ENCODE measurements around the gene CDHR3. TPM values are rescaled to one million over a fixed set of nuclear protein-coding genes. Genes with fewer than 3 reads are reported as not detected.

CDHR3 gene
- total RNA-seq, 1 experiment from 2014 or later = 6.5 TPM

DNA sequence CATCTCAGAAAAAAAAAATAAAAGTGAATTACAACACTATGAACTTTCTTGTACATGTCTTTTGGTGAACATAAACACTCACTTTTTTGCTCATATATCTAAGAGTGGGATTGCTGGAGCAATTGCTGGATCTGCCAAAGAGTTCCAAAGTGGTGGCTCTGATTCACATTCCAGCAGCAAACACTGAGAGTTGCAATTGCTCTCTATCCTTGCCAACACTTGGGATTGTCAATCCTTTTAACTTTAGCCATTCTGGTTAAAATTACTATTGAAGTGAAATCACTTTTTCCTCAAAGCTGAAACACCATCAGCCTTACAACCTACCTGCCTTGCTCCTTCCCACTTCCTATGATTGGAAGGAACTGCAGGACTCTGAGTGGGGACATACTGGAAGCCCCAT is 70.7 kb downstream of the CDHR3 start:
- ChIA-PET CTCF (interaction anchor here (0.6 kb wide), 1 partner anchor 317 kb away, joined by 3 read pairs; no protein-coding TSS in a partner anchor), POLR2A (interaction anchor here (0.6 kb wide), 1 partner anchor 465 kb away, joined by 5 read pairs; no protein-coding TSS in a partner anchor)
- no peak overlapping the region for H3K4me3 ChIP-seq (ENCODE audit: low read depth in 2 of 2, low read length in 2 of 2)
- H3K27ac ChIP-seq (ENCODE audit: low read length) = no peak overlapping the region
- ATAC-seq (no peak), DNase-seq (ENCODE audit: low read depth, low spot score) (no peak)
- BruUV-seq (replicated peaks) = no TSS peak
- H3K27me3 ChIP-seq (ENCODE audit: control insufficient read depth, insufficient read depth, low read length) = no peaks in the 10 kb centered on the region
- TF ChIP-seq TCF7L2 (IDR thresholded peaks at IDR 0.05; ENCODE audit: low read depth, low read length) = no peak
- TF ChIP-seq, protein P1, sequence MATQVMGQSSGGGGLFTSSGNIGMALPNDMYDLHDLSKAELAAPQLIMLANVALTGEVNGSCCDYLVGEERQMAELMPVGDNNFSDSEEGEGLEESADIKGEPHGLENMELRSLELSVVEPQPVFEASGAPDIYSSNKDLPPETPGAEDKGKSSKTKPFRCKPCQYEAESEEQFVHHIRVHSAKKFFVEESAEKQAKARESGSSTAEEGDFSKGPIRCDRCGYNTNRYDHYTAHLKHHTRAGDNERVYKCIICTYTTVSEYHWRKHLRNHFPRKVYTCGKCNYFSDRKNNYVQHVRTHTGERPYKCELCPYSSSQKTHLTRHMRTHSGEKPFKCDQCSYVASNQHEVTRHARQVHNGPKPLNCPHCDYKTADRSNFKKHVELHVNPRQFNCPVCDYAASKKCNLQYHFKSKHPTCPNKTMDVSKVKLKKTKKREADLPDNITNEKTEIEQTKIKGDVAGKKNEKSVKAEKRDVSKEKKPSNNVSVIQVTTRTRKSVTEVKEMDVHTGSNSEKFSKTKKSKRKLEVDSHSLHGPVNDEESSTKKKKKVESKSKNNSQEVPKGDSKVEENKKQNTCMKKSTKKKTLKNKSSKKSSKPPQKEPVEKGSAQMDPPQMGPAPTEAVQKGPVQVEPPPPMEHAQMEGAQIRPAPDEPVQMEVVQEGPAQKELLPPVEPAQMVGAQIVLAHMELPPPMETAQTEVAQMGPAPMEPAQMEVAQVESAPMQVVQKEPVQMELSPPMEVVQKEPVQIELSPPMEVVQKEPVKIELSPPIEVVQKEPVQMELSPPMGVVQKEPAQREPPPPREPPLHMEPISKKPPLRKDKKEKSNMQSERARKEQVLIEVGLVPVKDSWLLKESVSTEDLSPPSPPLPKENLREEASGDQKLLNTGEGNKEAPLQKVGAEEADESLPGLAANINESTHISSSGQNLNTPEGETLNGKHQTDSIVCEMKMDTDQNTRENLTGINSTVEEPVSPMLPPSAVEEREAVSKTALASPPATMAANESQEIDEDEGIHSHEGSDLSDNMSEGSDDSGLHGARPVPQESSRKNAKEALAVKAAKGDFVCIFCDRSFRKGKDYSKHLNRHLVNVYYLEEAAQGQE (IDR thresholded peaks at IDR 0.05; ENCODE audit: insufficient read depth in 1 of 2, low read depth in 2 of 2, low read length in 1 of 2) = no peak
- TF ChIP-seq POLR2AphosphoS5 (IDR thresholded peaks at IDR 0.05; ENCODE audit: low read depth, low read length) = no peak
- no peak for TF ChIP-seq SIN3A (IDR thresholded peaks at IDR 0.05; ENCODE audit: borderline replicate concordance, insufficient read depth, low read depth, low read length)
- TF ChIP-seq, protein P2, sequence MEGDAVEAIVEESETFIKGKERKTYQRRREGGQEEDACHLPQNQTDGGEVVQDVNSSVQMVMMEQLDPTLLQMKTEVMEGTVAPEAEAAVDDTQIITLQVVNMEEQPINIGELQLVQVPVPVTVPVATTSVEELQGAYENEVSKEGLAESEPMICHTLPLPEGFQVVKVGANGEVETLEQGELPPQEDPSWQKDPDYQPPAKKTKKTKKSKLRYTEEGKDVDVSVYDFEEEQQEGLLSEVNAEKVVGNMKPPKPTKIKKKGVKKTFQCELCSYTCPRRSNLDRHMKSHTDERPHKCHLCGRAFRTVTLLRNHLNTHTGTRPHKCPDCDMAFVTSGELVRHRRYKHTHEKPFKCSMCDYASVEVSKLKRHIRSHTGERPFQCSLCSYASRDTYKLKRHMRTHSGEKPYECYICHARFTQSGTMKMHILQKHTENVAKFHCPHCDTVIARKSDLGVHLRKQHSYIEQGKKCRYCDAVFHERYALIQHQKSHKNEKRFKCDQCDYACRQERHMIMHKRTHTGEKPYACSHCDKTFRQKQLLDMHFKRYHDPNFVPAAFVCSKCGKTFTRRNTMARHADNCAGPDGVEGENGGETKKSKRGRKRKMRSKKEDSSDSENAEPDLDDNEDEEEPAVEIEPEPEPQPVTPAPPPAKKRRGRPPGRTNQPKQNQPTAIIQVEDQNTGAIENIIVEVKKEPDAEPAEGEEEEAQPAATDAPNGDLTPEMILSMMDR (IDR thresholded peaks at IDR 0.05) = no peak
- no peaks in the 10 kb centered on the region; the same call in 1 of the 2 replicates for H3K9me3 ChIP-seq (ENCODE audit: control insufficient read depth, insufficient read depth, low read depth, low read length)
- in situ Hi-C loops (cut with HindIII; ENCODE audit: low pct_unique_long_range_greater_than_20kb, low sequenced_read_pairs) (no loop called here), intact Hi-C loops (cut with micrococcal nuclease; ENCODE audit: unreplicated experiment) (no loop called here)
- H3K4me1 ChIP-seq (ENCODE audit: control insufficient read depth, insufficient read depth, low read length) = no peaks in the 10 kb centered on the region
- H3K36me3 ChIP-seq (ENCODE audit: control insufficient read depth, insufficient read depth, low read length) = no peaks in the 10 kb centered on the region

DNA sequence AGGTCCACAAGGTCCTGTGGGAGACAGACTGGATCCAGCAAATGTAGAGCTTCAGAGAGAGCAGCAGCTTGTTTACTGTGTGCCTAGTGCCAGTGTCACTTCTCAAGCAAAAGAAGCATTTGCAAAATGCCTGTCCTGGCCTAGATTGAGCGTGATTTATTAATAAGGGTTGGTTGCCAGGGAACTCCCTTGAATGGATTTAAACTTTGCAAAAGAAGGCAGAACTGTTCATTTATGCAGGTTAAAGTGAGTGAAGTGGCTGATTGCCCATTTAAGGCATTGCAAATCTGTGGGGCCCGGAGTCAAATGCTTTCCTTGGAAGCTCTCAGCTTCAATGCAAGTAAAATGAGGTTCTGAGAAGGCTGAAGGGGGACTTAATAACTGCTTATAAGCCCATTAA is 71.3 kb downstream of the CDHR3 start:
- no peak overlapping the region for H3K27ac ChIP-seq (ENCODE audit: low read length)
- ATAC-seq = no peak
- CTCF ChIA-PET = interaction anchor here (0.7 kb wide), 1 partner anchor 25 kb away, joined by 6 read pairs; no protein-coding TSS in a partner anchor
- no peak for DNase-seq (ENCODE audit: low read depth, low spot score)
- no peaks in the 10 kb centered on the region for H3K4me1 ChIP-seq (ENCODE audit: control insufficient read depth, insufficient read depth, low read length)
- in situ Hi-C loops (cut with HindIII; ENCODE audit: low pct_unique_long_range_greater_than_20kb, low sequenced_read_pairs) (no loop called here), intact Hi-C loops (cut with micrococcal nuclease; ENCODE audit: unreplicated experiment) (no loop called here)
- H3K27me3 ChIP-seq (ENCODE audit: control insufficient read depth, insufficient read depth, low read length) = no peaks in the 10 kb centered on the region
- POLR2A ChIA-PET = interaction anchor here (0.6 kb wide), 2 partner anchors 274 to 465 kb away, joined by 3 to 5 read pairs; no protein-coding TSS in a partner anchor
- H3K4me3 ChIP-seq (ENCODE audit: low read depth in 2 of 2, low read length in 2 of 2) = no peak overlapping the region
- H3K9me3 ChIP-seq (ENCODE audit: control insufficient read depth, insufficient read depth, low read depth, low read length) = no peaks in the 10 kb centered on the region; the same call in 1 of the 2 replicates
- no TSS peak for BruUV-seq (replicated peaks)
- no peaks in the 10 kb centered on the region for H3K36me3 ChIP-seq (ENCODE audit: control insufficient read depth, insufficient read depth, low read length)
- TF ChIP-seq, protein P2 (IDR thresholded peaks at IDR 0.05) = no peak

Measured in Panc1 (cell line).